ENCODE measurements around the gene SLC16A12. TPM values are rescaled to one million over a fixed set of nuclear protein-coding genes. Genes with fewer than 3 reads are reported as not detected.
A peak's percentile ranks its signal among the peaks of the same experiment; 100 is the strongest.

SLC16A12 gene
- total and polyA plus RNA-seq, 2 donors from 2014 or later: 19.0 to 38.8 TPM

- Histone ChIP-seq H3K27ac (ENCODE audit: low read depth in 2 of 2, low read length in 2 of 2) (peak overlapping the region; percentile 49 to 61), H3K9me3 (ENCODE audit: control insufficient read depth in 2 of 3, insufficient read depth in 1 of 3, low read length in 3 of 3) (no peaks in the 10 kb centered on the region), H3K36me3 (ENCODE audit: control insufficient read depth in 2 of 3, insufficient read depth in 3 of 3, low read length in 3 of 3) (peaks cover 0 to 5% (median 0%) of the 10 kb centered on the region in 3 donors), H3K4me3 (ENCODE audit: low read length in 3 of 3) (no peak overlapping the region), H3K9ac (ENCODE audit: low read length in 3 of 3) (no peak overlapping the region), H3K27me3 (ENCODE audit: control insufficient read depth, insufficient read depth, low read length) (no peaks in the 10 kb centered on the region), H3K4me1 (ENCODE audit: control insufficient read depth in 2 of 3, insufficient read depth in 2 of 3, low read depth in 1 of 3, low read length in 3 of 3) (peaks cover 0 to 7% (median 3%) of the 10 kb centered on the region in 3 donors)
- peak in 2 of 5 donors; percentile 16 to 45 for DNase-seq
- intact Hi-C loops (cut with DNase I): no loop called here
- FAIRE-seq: no peak
- TF ChIP-seq CTCF (IDR thresholded peaks at IDR 0.05; ENCODE audit: borderline replicate concordance, extremely low read depth, insufficient read depth): no peak
Observed at GRCh38 chr10:89490596-89491335, 44.6 kb downstream of the SLC16A12 start.

- Histone ChIP-seq H3K27me3 (ENCODE audit: control insufficient read depth, insufficient read depth, low read length) (no peaks in the 10 kb centered on the region), H3K4me3 (ENCODE audit: low read length in 3 of 3) (no peak overlapping the region), H3K9me3 (ENCODE audit: control insufficient read depth in 2 of 3, insufficient read depth in 1 of 3, low read length in 3 of 3) (no peaks in the 10 kb centered on the region), H3K9ac (ENCODE audit: low read length in 3 of 3) (no peak overlapping the region), H3K27ac (ENCODE audit: low read depth in 2 of 2, low read length in 2 of 2) (peak overlapping the region; percentile 55 to 80), H3K36me3 (ENCODE audit: control insufficient read depth in 2 of 3, insufficient read depth in 3 of 3, low read length in 3 of 3) (peaks cover 0 to 12% (median 0%) of the 10 kb centered on the region in 3 donors), H3K4me1 (ENCODE audit: control insufficient read depth in 2 of 3, insufficient read depth in 2 of 3, low read depth in 1 of 3, low read length in 3 of 3) (peaks cover 0 to 31% (median 12%) of the 10 kb centered on the region in 3 donors)
- no peak for FAIRE-seq
- TF ChIP-seq CTCF (IDR thresholded peaks at IDR 0.05; ENCODE audit: borderline replicate concordance, extremely low read depth, insufficient read depth): no peak
- DNase-seq: no peak
- intact Hi-C loops (cut with DNase I): no loop called here
Observed at GRCh38 chr10:89482256-89482655, 53.1 kb downstream of the SLC16A12 start.

DNA sequence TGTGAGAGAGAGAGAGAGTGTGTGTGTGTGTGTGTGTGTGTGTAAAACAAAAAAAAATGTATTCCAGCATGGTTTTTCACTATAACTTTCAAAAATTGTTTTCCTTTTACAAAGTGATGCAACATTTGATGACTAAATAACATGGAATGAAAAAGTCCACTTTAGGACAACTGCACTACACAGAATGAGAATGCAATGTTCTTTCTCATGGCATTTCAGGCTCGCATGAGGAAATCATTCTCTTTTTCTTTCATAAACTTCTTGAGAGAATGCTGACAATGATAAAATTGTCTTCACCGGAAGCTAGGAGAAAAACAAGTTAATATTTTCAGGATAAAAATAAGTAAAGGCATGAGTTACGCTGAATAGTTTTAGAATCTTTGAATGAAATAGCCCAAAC lies 53.7 kb downstream of the SLC16A12 start:
- DNase-seq (no peak), FAIRE-seq (peak; percentile 90)
- peaks cover 0 to 12% (median 0%) of the 10 kb centered on the region in 3 donors for H3K36me3 ChIP-seq (ENCODE audit: control insufficient read depth in 2 of 3, insufficient read depth in 3 of 3, low read length in 3 of 3)
- TF ChIP-seq CTCF (IDR thresholded peaks at IDR 0.05; ENCODE audit: borderline replicate concordance, extremely low read depth, insufficient read depth): no peak
- H3K9me3 ChIP-seq (ENCODE audit: control insufficient read depth in 2 of 3, insufficient read depth in 1 of 3, low read length in 3 of 3): no peaks in the 10 kb centered on the region
- H3K4me1 ChIP-seq (ENCODE audit: control insufficient read depth in 2 of 3, insufficient read depth in 2 of 3, low read depth in 1 of 3, low read length in 3 of 3): peaks cover 0 to 31% (median 12%) of the 10 kb centered on the region in 3 donors
- no peak overlapping the region for H3K4me3 ChIP-seq (ENCODE audit: low read length in 3 of 3)
- H3K27ac ChIP-seq (ENCODE audit: low read depth in 2 of 2, low read length in 2 of 2): peak overlapping the region; percentile 55 to 87
- intact Hi-C loops (cut with DNase I): no loop called here
- H3K27me3 ChIP-seq (ENCODE audit: control insufficient read depth, insufficient read depth, low read length): no peaks in the 10 kb centered on the region
- peak overlapping the region in 1 of 3 donors; percentile 20 for H3K9ac ChIP-seq (ENCODE audit: low read length in 3 of 3)
